Measurements from ENCODE around the gene ARHGAP27. TPM values are rescaled to one million over a fixed set of nuclear protein-coding genes. Genes with fewer than 3 reads are reported as not detected.

ARHGAP27 gene
- total and polyA plus RNA-seq, 2 of the 4 experiments (the other 2 are of a cell fraction), result under 0.01 to 0.89 TPM

DNA sequence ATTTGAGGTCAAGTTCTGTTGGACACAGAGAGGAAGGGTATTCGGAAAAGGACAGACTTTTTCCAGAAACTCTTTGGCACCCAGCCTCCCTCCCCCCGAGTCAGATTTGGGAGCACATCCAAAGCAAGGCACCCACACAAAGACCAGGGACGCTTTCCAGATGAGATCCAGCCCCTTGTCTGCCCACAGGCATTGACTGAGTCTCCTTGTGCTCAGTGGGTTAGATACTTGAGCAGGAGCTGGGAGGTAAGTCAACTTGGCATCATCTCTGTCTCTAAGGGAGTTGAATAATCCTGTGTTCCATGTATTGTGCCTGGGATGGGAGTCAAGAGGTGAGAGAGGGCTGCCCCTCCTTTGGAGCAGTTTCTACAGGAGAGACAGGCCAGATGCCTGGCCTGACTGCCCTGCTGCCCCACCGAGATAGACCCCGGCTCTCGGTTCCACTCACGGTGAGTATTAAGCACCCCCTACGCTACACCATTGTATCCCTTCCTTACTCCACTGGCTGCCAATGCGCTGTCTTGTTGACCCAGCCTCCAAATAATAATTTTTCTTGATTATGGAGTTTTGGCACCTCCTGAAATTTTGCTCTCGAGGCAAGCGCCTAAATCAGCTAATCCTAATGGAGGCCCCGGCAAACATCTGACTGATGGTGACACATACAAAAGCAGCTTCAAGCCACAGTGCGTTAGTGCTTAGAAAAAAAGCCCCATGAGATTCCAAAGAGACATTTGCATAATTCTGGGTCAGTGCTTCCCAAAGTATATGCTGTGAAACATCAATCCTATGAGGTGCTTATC, 86.3 kb downstream of the ARHGAP27 start:
- 60% methylated on average over 3 of the region's 13 CpGs; no CpG with 5 or more reads in 1 of the 2 experiments for WGBS, 2 experiments (ENCODE audit: extremely low coverage in 2 of 2, insufficient read length in 1 of 2)
- ATAC-seq (ENCODE audit: low read depth), result no peak
- CTCF ChIA-PET, result interaction anchor here (1.5 kb wide), 1 partner anchor 12 kb away, joined by 7 read pairs; no protein-coding TSS in a partner anchor
- no peak for TF ChIP-seq MAZ (IDR thresholded peaks at IDR 0.05; ENCODE audit: borderline replicate concordance, low read depth, low read length)
- no peak for TF ChIP-seq FOS (IDR thresholded peaks at IDR 0.05; ENCODE audit: low read depth, low read length)
- no peak for TF ChIP-seq CHD1 (IDR thresholded peaks at IDR 0.05; ENCODE audit: low read depth, low read length)
- TF ChIP-seq, protein P1, sequence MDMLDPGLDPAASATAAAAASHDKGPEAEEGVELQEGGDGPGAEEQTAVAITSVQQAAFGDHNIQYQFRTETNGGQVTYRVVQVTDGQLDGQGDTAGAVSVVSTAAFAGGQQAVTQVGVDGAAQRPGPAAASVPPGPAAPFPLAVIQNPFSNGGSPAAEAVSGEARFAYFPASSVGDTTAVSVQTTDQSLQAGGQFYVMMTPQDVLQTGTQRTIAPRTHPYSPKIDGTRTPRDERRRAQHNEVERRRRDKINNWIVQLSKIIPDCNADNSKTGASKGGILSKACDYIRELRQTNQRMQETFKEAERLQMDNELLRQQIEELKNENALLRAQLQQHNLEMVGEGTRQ (IDR thresholded peaks at IDR 0.05; ENCODE audit: low read depth, low read length), result no peak
- TF ChIP-seq MXI1 (IDR thresholded peaks at IDR 0.05; ENCODE audit: borderline replicate concordance, low read depth, low read length), result no peak
- TF ChIP-seq ELK1 (IDR thresholded peaks at IDR 0.05; ENCODE audit: borderline replicate concordance, low read depth, low read length), result no peak
- no peak for TF ChIP-seq RCOR1 (IDR thresholded peaks at IDR 0.05; ENCODE audit: insufficient replicate concordance, low read length)
- TF ChIP-seq BHLHE40 (IDR thresholded peaks at IDR 0.05; ENCODE audit: low read depth, low read length), result no peak
- TF ChIP-seq RAD21 (IDR thresholded peaks at IDR 0.05; ENCODE audit: low read length), result no peak
- no peak for TF ChIP-seq POLR2A (IDR thresholded peaks at IDR 0.05; ENCODE audit: low read depth, low read length)
- no peak for TF ChIP-seq CTCF (conservative IDR thresholded peaks at IDR 0.05; ENCODE audit: low read depth, low read length)
- TF ChIP-seq RFX5 (IDR thresholded peaks at IDR 0.05; ENCODE audit: low read depth, low read length), result no peak
- no peak for TF ChIP-seq CEBPB (IDR thresholded peaks at IDR 0.05; ENCODE audit: low read depth, low read length)
- no peak for TF ChIP-seq SMC3 (IDR thresholded peaks at IDR 0.05; ENCODE audit: low read depth, low read length)

More for the DNA sequence above, 86.3 kb downstream of the ARHGAP27 start:
- Histone ChIP-seq H2BK5ac (ENCODE audit: low read depth, low read length, poor library complexity, severe bottlenecking) (peak overlapping the region; percentile 43), H3K36me3 (ENCODE audit: control insufficient read depth, insufficient read depth, low read length) (no peaks in the 10 kb centered on the region), H3K9me1 (ENCODE audit: insufficient read depth, low read length) (peaks cover 11% of the 10 kb centered on the region), H2AK5ac (ENCODE audit: low read depth, low read length) (peak overlapping the region; percentile 63), H3K23ac (ENCODE audit: low read depth, low read length) (peak overlapping the region; percentile 36), H3K56ac (ENCODE audit: extremely low read depth, insufficient read depth, low read length) (no peak overlapping the region), H4K20me1 (ENCODE audit: insufficient read depth, low read length) (no peaks in the 10 kb centered on the region), H3K4me2 (ENCODE audit: low read depth, low read length) (no peak overlapping the region; the same call in 1 of the 2 replicates), H3K4me1 (ENCODE audit: control insufficient read depth, insufficient read depth, low read length) (peaks cover 24% of the 10 kb centered on the region), H3K9ac (ENCODE audit: low read depth, low read length) (peak overlapping the region; percentile 10; the same call in 1 of the 2 replicates), H2BK20ac (ENCODE audit: low read depth, low read length) (peak overlapping the region; percentile 3), H3K4ac (ENCODE audit: low read depth, low read length) (peak overlapping the region; percentile 68), H3K4me3 (ENCODE audit: insufficient read depth, low read depth, low read length) (no peak overlapping the region), H3K9me3 (ENCODE audit: control insufficient read depth, insufficient read depth, low read length) (no peaks in the 10 kb centered on the region), H3K79me1 (ENCODE audit: low read depth in 1 of 2, low read length in 2 of 2) (no peaks in the 10 kb centered on the region), H3K14ac (replicated peaks; ENCODE audit: low read depth, low read length) (peak overlapping the region; percentile 61), H2BK120ac (ENCODE audit: low read depth, low read length) (peak overlapping the region; percentile 66; the same call in 1 of the 2 replicates), H3K18ac (ENCODE audit: low read depth, low read length) (peak overlapping the region; percentile 61), H4K5ac (ENCODE audit: low read depth, low read length) (peak overlapping the region; percentile 47), H2AFZ (replicated peaks; ENCODE audit: low read length, poor library complexity) (peak overlapping the region; percentile 34), H3K27me3 (ENCODE audit: control insufficient read depth, insufficient read depth, low read length) (no peaks in the 10 kb centered on the region), H2AK9ac (replicated peaks; ENCODE audit: low read depth, low read length, poor library complexity) (no peak overlapping the region), H3K27ac (ENCODE audit: insufficient read depth, low read length) (peak overlapping the region; percentile 82; the same call in 1 of the 2 replicates), H4K91ac (ENCODE audit: insufficient read depth, low read depth, low read length) (peak overlapping the region; percentile 60), H4K8ac (ENCODE audit: low read depth in 2 of 2, low read length in 2 of 2) (peak overlapping the region; percentile 10 to 33; a peak in 2 of 4 replicates), H2BK15ac (ENCODE audit: low read depth, low read length) (peak overlapping the region; percentile 83; the same call in 2 of the 3 replicates)
- peak; percentile 8 for DNase-seq
- no TSS peak for BruUV-seq (replicated peaks)
- intact Hi-C loops (cut with micrococcal nuclease), result no loop called here
- POLR2A ChIA-PET (ENCODE audit: unreplicated experiment), result no interaction called here
- dilution Hi-C loops (cut with HindIII; ENCODE audit: low sequenced_read_pairs, unreplicated experiment), result no loop called here
- in situ Hi-C loops (cut with MboI; ENCODE audit: low sequenced_read_pairs), result no loop called here

Data from IMR-90 (cell line).